HepG2 (cell line): ENCODE measurements around the gene IP6K3. TPM values are rescaled to one million over a fixed set of nuclear protein-coding genes. Genes with fewer than 3 reads are reported as not detected.

Experiments used
- GTF2F1 ChIP-seq: fragments of 150-350 bp; IDR thresholded peaks from 2 replicates; pipeline ENCODE4 v1.6.1; 2014; ENCODE audit warnings: low read length
- MTF2 ChIP-seq: sonication (generic); formaldehyde crosslinking; IDR thresholded peaks from 2 replicates; pipeline ENCODE4 v1.5.0; 2020; ENCODE audit warnings: missing genetic modification reagents, borderline replicate concordance
- ZNF737 ChIP-seq: sonication (generic); formaldehyde crosslinking; IDR thresholded peaks from 2 replicates; pipeline ENCODE4 v1.5.0; 2020; ENCODE audit warnings: missing genetic modification reagents, mild to moderate bottlenecking, borderline replicate concordance
- ZNF782 ChIP-seq: sonication (generic); formaldehyde crosslinking; IDR thresholded peaks from 2 replicates; pipeline ENCODE4 v1.4.0; 2020; ENCODE audit warnings: missing genetic modification reagents, mild to moderate bottlenecking, borderline replicate concordance
- polyA plus RNA-seq, 8 experiments: library from polyadenylated mRNA; depleted of rRNA in 3 of 8; stranded (reverse) in 7 of 8; unstranded in 1 of 8; fragments of >200 nt; fragmentation: Illumina TruSeq in 4 of 8; extraction: Trizol in 4 of 8; gene quantifications; 2 replicates each; pipeline versions ENCODE4 v1.2.1 to v1.2.3, GENCODE V29; 2011 to 2016; ENCODE audit warnings: low read depth in 4 of 8, missing spikeins in 1 of 8, mixed read lengths in 1 of 8; ENCODE audit not compliant: insufficient read depth in 1 of 8
- total RNA-seq, 5 experiments: library from RNA; depleted of rRNA; stranded (reverse); fragments of >200 nt; fragmentation: Illumina TruSeq; extraction: Trizol; gene quantifications; 2 replicates each; pipeline ENCODE4 v1.2.3, GENCODE V29; 2016; ENCODE audit warnings: low read depth in 1 of 5
- TF ChIP-seq, protein P1 (sequence below): sonication (generic); formaldehyde crosslinking; IDR thresholded peaks from 2 replicates; pipeline ENCODE4 v1.5.0; 2020; ENCODE audit warnings: mild to moderate bottlenecking, missing genetic modification reagents, borderline replicate concordance
- TF ChIP-seq, protein P2 (sequence below): sonication (generic); formaldehyde crosslinking; IDR thresholded peaks from 2 replicates; pipeline ENCODE4 v1.5.1; 2020; ENCODE audit warnings: missing genetic modification reagents, mild to moderate bottlenecking, borderline replicate concordance

Gene IP6K3
- total and polyA plus RNA-seq, 2 of the 13 experiments (the other 11 are each of a cell fraction or from before 2014, with no cell fraction given), result 0.11 to 0.18 TPM

GRCh38 chr6:33778444-33779121 lies 31.9 kb upstream of the IP6K3 start (continued):
- TF ChIP-seq, protein P1, sequence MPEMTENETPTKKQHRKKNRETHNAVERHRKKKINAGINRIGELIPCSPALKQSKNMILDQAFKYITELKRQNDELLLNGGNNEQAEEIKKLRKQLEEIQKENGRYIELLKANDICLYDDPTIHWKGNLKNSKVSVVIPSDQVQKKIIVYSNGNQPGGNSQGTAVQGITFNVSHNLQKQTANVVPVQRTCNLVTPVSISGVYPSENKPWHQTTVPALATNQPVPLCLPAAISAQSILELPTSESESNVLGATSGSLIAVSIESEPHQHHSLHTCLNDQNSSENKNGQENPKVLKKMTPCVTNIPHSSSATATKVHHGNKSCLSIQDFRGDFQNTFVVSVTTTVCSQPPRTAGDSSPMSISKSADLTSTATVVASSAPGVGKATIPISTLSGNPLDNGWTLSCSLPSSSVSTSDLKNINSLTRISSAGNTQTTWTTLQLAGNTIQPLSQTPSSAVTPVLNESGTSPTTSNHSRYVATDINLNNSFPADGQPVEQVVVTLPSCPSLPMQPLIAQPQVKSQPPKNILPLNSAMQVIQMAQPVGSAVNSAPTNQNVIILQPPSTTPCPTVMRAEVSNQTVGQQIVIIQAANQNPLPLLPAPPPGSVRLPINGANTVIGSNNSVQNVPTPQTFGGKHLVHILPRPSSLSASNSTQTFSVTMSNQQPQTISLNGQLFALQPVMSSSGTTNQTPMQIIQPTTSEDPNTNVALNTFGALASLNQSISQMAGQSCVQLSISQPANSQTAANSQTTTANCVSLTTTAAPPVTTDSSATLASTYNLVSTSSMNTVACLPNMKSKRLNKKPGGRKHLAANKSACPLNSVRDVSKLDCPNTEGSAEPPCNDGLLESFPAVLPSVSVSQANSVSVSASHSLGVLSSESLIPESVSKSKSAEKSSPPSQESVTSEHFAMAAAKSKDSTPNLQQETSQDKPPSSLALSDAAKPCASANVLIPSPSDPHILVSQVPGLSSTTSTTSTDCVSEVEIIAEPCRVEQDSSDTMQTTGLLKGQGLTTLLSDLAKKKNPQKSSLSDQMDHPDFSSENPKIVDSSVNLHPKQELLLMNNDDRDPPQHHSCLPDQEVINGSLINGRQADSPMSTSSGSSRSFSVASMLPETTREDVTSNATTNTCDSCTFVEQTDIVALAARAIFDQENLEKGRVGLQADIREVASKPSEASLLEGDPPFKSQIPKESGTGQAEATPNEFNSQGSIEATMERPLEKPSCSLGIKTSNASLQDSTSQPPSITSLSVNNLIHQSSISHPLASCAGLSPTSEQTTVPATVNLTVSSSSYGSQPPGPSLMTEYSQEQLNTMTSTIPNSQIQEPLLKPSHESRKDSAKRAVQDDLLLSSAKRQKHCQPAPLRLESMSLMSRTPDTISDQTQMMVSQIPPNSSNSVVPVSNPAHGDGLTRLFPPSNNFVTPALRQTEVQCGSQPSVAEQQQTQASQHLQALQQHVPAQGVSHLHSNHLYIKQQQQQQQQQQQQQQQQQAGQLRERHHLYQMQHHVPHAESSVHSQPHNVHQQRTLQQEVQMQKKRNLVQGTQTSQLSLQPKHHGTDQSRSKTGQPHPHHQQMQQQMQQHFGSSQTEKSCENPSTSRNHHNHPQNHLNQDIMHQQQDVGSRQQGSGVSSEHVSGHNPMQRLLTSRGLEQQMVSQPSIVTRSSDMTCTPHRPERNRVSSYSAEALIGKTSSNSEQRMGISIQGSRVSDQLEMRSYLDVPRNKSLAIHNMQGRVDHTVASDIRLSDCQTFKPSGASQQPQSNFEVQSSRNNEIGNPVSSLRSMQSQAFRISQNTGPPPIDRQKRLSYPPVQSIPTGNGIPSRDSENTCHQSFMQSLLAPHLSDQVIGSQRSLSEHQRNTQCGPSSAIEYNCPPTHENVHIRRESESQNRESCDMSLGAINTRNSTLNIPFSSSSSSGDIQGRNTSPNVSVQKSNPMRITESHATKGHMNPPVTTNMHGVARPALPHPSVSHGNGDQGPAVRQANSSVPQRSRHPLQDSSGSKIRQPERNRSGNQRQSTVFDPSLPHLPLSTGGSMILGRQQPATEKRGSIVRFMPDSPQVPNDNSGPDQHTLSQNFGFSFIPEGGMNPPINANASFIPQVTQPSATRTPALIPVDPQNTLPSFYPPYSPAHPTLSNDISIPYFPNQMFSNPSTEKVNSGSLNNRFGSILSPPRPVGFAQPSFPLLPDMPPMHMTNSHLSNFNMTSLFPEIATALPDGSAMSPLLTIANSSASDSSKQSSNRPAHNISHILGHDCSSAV (CRISPR knock-in tag), result no peak
- TF ChIP-seq ZNF782 (CRISPR knock-in tag) (no peak), MTF2 (CRISPR knock-in tag) (no peak), ZNF737 (no peak), GTF2F1 (no peak)
- TF ChIP-seq, protein P2, sequence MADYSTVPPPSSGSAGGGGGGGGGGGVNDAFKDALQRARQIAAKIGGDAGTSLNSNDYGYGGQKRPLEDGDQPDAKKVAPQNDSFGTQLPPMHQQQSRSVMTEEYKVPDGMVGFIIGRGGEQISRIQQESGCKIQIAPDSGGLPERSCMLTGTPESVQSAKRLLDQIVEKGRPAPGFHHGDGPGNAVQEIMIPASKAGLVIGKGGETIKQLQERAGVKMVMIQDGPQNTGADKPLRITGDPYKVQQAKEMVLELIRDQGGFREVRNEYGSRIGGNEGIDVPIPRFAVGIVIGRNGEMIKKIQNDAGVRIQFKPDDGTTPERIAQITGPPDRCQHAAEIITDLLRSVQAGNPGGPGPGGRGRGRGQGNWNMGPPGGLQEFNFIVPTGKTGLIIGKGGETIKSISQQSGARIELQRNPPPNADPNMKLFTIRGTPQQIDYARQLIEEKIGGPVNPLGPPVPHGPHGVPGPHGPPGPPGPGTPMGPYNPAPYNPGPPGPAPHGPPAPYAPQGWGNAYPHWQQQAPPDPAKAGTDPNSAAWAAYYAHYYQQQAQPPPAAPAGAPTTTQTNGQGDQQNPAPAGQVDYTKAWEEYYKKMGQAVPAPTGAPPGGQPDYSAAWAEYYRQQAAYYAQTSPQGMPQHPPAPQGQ (CRISPR knock-in tag), result no peak
